ENCODE results near the gene AQR.

AQR gene

DNA sequence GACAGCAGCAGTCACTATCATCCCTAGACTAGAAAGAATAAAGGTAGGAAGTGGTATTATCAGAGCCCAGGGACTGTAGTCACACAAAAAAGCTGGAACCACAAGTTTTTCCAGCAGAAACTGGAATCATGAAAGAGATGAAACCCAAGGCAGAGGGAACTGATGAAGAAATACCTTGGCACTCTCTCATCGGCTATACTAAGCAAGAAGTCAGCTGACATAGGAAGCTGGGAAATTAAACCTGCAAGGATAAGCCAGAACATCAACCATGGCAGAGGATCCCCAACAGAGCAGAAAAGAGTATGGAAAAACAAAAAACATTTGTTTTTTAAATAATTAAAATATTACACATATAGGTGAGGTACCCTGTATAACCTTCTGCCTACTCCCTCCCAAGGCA is 86.5 kb downstream of the AQR start:
- DNase-seq (ENCODE audit: low spot score): no peak
- FAIRE-seq: no peak

DNA sequence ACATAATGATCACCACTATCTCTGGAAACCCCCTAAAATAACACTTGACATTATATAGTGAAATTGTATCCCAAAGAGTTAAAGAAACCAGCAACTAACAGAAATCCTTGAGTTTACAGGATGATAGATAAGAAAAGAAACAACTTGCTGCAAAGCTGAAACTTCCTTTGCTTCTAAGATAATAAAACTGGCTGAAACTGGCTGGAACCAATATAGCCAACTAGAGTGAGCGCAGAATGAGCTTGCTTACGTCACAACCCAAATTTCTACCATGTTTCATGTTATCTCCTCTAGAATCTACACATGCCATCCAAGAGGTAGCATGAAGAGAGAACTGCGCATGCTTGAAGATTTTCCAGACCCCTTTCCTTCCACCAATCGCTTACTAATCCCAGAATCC is 90.4 kb downstream of the AQR start:
- no peak for FAIRE-seq
- no peak for DNase-seq (ENCODE audit: low spot score)

DNA sequence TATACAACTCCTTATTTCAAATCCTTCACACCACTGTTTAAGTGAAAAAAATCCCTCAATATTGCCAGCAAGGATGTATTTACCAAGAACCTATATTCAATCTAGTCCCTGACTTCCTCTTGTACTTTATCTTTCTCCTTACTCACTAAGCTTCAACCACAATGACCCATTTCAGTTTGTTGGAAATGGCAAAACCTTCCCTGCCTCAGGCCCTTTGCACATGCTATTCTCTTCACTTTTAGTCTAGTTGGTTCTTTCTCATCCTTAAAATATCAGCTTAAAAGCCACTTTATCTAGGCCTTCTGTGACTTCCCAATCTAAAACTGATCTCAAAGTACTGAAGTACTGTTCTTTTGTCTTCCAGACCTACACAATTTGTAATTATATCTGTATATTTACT is 92.9 kb downstream of the AQR start:
- FAIRE-seq (no peak), DNase-seq (ENCODE audit: low spot score) (no peak)

DNA sequence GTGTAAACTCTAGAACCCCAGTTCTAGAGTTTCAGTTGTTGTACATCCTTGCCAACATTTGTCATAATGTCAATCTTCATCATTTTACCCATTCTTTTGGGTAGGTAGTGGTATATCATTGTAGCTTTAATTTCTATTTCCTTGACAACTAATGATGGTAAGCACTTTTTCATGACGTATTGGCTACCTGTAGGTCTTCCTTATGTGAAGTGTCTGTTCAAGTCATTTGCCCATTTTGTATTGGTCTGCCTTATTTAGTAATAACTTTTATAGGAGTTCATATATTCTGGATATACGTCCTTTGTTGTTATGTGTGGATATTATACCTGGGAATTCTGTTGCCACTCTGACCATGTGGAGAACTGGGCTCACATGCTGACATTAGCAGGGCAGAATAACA is 100.4 kb downstream of the AQR start:
- DNase-seq (ENCODE audit: low spot score) (no peak), FAIRE-seq (no peak)

DNA sequence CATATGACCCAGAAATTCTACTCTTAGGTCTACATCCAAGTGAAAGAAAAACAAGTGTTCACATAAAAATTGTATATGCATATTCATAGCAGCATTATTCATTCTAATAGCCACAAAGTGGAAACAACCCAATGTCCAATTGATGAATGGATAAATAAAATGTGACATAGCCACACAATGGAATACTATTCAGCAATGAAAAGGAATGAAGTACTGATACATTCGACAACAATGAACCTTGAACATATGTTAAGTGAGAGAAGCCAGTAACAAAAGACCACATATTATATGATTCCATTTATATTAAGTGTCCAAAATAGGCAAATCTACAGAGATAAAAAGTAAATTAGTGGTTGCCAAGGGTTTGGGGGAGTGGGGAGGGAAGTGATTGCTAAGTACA is 104.0 kb downstream of the AQR start:
- FAIRE-seq (no peak), DNase-seq (ENCODE audit: low spot score) (no peak)

DNA sequence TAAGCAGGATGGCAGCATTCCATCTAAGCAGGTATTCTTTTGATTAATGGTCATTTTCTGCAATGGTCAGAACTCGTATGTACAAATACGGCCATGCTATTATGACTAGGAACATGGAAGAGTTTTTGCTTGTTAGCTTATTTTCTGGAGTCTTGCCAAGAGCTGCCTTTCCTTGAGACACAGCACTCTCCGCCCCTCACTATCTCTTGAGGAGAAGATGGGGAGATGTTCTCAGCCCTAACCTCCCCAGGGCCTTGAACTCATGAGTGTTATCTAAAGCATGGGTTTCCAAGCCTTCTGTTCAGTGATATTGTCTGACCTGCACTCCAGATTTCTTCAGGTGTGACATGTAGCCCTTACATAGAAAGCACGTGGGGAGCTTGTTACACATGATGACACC is 108.3 kb downstream of the AQR start:
- FAIRE-seq: no peak
- no peak for DNase-seq (ENCODE audit: low spot score)

DNA sequence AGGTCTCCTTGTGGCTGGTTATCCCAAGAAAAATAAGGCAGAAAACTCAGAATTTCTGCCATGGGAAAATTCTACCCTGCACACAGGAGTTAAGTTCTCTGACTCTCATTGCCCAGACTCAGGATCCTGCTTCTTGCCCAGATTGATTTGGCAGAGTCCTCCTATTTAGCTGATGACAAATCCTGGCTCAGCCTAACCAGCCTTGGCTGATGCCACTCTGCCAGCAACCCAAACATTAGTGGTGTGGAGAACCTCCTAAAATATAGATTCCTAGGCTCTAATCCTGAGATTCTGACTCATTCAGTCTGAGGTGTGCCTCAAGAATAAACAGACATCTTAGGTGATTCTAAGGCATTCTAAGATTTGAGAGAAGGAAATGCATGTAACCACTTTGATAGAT is 113.6 kb downstream of the AQR start:
- DNase-seq (ENCODE audit: low spot score) (no peak), FAIRE-seq (no peak)

DNA sequence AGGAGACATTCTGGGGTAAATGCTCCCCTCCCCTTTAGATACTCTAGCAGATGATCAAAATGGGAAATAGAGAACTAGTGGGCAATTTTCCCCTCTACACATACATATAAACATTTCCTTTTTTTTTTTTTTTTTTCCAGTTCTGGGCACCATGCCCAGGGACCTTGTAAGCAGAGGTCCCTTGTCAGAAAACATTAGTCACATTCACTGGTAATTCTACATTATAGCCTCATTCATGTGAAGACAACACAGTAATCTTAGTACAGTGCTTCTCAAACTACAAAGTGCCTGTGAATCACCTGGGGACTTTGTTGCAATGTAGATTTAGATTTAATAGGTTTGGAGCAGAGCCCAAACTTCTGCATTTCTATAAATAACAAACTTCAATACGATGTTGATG is 114.1 kb downstream of the AQR start:
- DNase-seq (ENCODE audit: low spot score): peak; percentile 32
- peak; percentile 2 for FAIRE-seq

DNA sequence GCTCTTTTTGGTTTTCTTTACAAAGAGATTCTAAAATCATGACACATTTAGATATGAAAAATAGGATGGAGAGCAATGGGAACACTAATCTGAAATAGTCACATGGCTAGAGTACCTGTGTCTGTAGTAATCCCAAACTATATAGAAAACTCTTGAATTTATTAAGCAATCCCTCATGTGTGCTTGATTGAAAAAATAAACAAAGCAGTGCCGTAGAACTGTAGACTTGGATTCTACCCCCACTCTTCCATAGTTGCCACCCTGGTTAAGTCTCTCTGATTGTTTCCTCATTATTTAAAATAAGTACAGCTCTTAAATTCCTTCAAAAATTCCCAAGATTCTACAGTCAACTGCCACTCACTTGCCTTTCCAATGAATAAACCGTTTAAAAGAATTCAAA is 115.3 kb downstream of the AQR start:
- DNase-seq (ENCODE audit: low spot score) (no peak), FAIRE-seq (no peak)

DNA sequence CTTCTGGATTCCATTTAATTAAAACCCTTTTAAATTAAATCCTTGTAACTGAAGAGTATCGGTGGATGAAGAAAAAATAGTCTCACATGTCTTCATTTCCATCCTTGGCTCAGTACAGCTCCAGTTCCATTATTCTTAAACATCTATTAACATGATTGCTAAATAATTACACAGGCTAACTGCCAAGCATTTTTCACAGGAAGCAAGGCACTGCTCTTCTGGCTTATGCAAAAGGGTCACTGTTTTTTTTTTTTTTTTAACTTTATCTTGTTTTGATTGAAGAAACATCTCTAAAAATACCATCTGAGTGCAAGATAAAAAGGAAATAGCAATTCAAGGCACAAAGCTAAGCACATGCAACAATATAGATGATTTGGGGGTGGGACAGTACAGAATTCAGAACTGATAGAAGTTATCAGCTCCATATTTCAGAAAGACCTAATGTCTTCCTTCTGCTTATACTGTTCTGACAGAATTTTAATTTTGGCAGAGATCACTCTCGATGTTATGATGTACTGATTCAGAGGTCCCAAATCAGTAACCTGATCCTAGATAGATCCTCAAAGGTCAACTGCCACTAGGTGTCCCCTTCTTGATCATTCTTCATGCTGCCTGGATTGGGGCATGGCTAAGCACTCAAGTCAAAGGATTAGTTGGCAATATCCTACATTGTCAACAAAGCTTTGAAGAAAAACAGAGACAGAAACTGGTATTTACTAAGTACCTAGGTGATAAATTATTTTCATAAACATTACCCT is 116.4 kb downstream of the AQR start:
- no peak for FAIRE-seq
- DNase-seq (ENCODE audit: low spot score): no peak

DNA sequence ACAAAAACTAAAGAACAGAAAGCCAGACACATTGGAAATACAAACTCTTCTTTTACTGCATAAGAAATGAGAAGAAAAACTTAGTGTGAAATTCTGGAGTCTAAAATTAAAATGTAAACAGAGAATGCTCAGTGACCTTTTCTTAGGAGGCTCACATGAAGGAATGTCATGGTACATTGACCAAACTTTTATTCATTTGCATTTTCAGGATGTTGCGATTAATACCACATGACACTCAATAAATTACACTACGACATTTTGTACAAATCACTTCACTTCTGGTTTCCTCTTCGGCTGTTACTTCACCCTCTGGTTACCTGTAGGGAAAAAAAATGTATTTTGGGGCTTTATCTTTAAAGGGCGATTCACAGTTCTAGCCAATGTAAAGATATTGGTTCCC is 117.8 kb downstream of the AQR start:
- DNase-seq (ENCODE audit: low spot score) (no peak), FAIRE-seq (no peak)

DNA sequence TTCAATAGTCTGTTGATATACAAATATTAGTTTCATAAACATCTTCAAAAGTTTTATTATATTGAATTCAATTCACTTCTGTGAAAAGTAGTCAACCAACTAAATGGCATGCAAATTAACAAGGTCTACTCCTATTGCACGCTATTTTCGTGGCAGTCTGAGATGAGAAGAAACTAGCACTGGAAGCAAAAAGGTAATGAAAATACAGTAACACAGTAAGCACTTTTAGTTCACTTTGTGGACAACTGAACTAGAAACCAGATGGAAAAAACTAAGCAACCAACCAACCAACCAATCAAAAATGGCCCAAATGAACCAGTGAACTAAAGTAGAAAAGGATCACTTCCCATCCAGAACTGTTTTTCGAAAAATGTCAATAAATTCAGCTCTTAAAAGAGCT is 118.5 kb downstream of the AQR start:
- no peak for DNase-seq (ENCODE audit: low spot score)
- FAIRE-seq: no peak

DNA sequence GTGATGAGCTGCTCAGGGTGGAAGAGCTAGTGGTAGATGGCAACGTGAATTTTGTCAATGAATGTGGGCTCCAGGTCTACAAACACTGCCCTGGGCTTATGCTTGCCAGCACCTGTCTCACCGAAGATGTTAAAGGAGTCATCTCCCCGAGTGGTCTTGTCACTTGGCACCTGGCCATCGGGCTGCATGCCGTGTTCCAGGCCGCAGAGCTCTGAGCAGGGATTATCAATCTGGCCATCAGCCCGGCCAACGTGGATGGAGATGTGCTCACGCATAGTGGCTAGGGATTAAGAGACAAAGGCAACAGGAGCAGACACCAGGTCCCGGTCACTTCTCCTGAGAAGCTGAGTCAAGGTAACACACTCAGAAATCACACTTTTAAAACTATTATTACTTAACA is 119.4 kb downstream of the AQR start:
- FAIRE-seq (no peak), DNase-seq (ENCODE audit: low spot score) (no peak)

DNA sequence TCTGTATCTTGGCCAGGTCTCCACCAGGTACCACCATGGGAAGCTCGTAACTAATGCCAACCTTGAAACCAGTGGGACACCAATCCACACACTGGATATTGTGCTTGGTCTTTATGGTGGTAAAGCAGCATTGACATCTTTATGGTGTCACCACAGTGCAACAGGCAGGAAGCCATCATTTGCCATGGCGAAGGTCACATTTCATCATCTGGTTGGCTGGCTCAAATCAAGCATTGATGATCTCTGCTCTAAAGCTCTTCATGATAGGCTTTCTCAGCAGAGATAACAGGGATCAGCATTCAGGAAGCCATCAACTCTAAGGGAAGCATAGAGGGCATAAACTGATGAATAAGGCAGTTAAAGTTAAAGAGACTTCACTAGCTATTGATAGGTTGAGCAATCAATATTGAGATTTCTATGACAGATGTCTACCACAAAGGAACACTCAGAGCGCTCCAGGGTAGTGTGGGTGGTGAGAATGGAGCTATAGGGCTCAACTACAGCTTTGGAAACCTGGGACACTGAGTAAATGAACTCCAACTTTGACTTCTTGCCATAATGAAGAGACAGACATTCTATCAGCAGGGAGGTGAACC is 120.1 kb downstream of the AQR start:
- DNase-seq (ENCODE audit: low spot score): no peak
- no peak for FAIRE-seq

DNA sequence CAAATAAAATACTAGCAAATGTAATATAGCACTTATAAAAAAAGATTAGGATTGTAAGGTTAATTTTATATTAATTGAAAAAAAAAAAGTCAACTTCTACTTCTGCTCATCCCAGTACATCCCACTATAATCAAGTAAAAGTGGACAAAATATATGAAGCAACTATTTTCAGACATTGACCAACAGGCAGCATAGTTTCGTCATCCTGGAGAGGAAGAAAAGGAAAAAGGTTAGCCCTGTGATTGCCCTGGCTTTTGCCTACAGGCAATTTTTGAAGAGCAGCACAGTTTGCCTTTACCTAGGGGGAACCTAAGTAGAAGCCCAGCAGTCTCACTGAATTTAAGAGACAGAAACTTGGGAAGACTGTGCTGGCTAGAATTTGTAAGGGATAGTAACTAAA is 121.9 kb downstream of the AQR start:
- DNase-seq (ENCODE audit: low spot score): no peak
- no peak for FAIRE-seq

DNA sequence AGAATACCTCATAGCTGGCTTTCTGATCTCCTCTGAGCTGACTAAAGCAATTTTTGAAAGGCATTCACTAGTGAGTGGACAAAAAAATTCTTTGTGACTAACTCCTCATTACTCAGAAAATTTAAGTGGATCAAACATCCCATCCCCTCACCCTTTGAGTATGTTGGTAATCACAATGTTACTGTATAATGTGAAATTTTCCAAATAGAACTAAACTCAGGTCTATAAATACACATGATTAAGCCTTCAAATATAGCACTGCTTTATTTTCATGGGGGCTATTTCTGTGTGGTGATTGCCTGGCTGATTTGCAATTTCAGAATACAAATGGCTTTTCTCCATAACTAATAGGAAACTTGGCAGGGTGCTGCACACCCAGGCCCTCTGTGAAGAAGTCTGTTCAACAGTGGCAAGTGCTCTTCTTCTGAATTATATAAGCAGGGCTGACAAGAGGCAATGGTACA is 128.2 kb downstream of the AQR start:
- DNase-seq (ENCODE audit: low spot score): no peak
- no peak for FAIRE-seq

DNA sequence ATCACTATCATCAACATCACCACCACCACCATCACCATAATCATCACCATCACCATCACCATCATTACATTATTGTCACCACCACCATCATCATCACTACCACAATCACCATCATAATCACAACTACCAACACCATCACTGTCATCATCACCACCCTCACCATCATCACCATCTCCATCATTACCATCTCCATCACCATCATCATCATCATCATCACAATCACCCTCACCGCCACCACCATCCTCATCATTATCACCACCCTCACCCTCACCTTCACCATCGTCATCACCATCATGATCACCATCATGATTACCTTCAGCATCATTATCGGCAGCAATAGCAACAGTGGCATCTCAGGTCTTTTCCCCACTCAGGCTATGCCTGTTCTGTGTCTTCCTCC is 131.3 kb downstream of the AQR start:
- no peak for FAIRE-seq
- no peak for DNase-seq (ENCODE audit: low spot score)

DNA sequence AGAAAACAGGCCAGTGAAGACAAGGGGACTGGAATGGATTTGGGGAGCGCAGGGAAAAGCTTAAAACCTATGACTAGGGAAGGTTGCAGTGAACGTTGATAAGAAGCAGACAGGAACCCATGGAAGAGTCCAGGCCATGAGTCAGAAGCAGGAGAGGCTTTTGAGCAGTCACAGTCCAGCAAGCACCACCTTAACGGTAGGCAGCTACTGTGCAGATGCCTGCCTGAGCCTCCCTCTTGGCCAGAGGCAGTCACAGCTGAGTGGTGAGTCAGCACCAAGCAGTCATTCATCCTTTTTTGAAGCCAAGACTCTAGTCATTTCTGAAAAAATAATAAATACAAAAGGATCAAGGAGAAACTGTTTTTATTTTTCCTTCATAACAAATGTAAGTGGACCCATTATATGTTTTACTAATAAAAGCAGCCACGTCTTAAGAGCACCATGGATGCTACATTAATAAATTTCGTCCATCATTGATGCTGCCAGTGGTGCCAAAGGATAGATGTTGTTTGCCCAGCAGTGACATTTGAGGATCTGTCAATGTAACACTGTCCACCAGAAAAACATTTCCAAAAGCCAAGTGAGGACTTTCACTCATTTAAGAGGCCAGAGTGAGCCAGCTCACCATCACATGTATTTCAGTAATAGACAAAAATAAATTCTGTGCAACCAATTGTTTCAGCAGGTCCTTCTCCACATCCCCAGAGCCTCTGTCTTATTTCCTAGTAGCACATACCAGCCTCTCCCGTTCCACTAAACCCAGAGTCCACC is 132.1 kb downstream of the AQR start:
- peak; percentile 84 for DNase-seq (ENCODE audit: low spot score)
- FAIRE-seq: peak; percentile 96

DNA sequence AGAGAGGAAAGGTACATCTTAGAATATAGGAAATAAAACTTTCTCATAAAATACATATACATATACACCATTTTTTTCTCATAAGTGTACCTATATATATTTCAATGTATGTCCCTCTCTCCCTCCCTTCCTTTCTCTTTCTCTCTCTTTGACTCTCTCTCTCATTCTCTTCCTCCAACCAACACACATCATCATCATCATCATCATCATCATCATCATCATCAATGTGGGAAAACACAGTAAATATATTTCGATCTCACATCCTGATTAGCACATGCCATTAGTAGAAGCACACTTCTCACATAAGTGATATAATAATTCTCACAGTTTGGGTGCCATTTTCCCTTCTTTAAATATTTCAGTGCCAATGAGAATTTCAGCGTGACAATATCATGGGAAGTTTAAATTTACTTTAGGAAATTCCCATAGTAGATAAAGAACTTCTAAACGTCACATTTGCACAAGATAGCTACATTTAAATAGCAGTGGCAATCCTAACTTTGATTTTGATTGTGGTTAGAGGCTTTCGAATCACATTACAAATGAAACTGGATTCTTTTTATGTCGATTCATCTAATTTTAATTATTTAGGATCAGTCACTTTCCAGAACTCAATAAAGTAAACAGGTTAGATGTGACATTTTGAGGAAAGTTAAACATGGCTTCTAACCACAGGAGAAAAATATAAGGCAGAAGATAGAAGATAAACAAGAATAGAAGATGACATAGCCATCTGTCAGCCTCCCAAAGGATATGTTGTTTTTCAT is 141.2 kb downstream of the AQR start:
- no peak for DNase-seq (ENCODE audit: low spot score)
- FAIRE-seq: no peak

DNA sequence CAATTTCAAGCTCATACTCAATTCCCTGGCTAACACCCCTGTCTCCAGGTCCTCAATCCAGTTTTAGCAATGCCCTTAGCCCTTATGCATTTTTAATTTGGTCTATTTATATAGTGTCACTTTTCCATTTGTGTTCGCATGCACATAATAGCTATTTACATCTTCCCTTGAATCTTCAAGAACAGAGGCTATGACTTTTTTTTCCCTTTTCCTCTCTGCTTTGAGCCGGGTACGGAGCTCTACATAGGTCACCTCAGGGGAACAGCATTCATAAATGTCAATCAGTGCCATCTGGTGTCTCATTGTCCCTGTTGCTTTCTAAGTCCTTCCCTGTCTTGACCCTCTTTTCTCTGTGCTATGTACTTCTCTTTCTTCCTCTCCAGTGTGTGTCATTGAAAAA is 147.7 kb downstream of the AQR start:
- DNase-seq (ENCODE audit: low spot score): no peak
- FAIRE-seq: no peak

DNA sequence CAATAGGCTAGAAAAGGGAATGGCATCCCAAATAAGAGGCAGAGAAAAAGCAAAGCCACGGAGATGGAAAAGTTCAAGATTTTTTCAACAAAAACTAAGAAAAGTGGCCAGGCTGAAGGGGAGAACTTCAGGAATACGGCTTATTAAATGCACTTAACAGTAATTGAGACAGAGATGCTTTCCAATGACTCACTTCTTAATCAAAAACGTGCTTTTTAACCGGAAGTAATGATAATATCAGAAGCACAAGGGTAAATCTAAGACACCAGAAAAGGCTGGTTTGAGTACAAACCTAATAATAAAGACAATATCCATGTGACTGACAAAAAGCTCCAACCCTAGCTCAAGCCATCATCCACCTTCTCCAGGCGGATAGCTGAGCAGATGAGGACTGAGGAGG is 149.4 kb downstream of the AQR start:
- DNase-seq (ENCODE audit: low spot score): no peak
- FAIRE-seq: no peak

DNA sequence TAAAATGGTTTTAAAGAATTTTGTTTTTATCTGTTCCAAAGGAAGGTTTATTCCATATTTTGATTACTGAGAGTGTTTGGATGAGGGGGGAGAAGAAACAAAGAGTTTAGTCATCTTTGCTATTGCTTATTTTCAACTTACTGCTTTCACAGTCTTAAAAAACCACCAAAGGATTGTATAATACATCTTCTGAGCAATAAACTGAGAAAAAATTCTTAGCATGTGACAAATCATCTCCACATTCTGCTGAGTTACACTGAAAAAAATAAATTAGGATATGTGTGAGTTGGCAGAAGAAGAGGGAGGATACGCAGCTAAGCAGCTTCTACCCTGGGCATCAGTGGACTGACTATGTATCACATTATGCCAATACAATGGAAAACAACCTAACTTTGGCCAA is 151.0 kb downstream of the AQR start:
- FAIRE-seq (no peak), DNase-seq (ENCODE audit: low spot score) (no peak)

Measured in RCC 7860 (cell line).